Small intestine (tissue), 7 donors: ENCODE measurements around the gene UBE2N. TPM values are rescaled to one million over a fixed set of nuclear protein-coding genes. Genes with fewer than 3 reads are reported as not detected.

Experiments
- DNase-seq, 2 donors: peaks; one replicate each; pipeline versions ENCODE4 v3.0.0 to v3.0.0-alpha.2; 2013
- FAIRE-seq: peaks from 2 replicates; lab custom pipeline; 2012; peaks lifted over from hg19 to GRCh38; lab: Jason Lieb, UNC
- H3K27ac ChIP-seq, 3 donors: one replicate each; pipeline ENCODE4 v1.5.1; 2013; ENCODE audit warnings: low read length in 2 of 3, mild to moderate bottlenecking in 2 of 3, control low read depth in 1 of 3, inconsistent platforms in 1 of 3, low read depth in 1 of 3, moderate library complexity in 1 of 3
- H3K27me3 ChIP-seq, 3 donors: one replicate each; pipeline ENCODE4 v1.6.1; 2013; ENCODE audit warnings: low read length in 3 of 3, inconsistent platforms in 1 of 3; ENCODE audit not compliant: control insufficient read depth in 3 of 3, insufficient read depth in 3 of 3
- H3K36me3 ChIP-seq, 3 donors: one replicate each; pipeline ENCODE4 v1.6.1; 2013; ENCODE audit warnings: low read length in 3 of 3, inconsistent platforms in 1 of 3, low read depth in 1 of 3, mild to moderate bottlenecking in 1 of 3, moderate library complexity in 1 of 3; ENCODE audit not compliant: control insufficient read depth in 3 of 3, insufficient read depth in 2 of 3
- H3K4me1 ChIP-seq, 3 donors: one replicate each; pipeline ENCODE4 v1.6.1; 2013; ENCODE audit warnings: low read length in 2 of 3, inconsistent platforms in 1 of 3, low read depth in 1 of 3, mild to moderate bottlenecking in 1 of 3, moderate library complexity in 1 of 3; ENCODE audit not compliant: control insufficient read depth in 3 of 3, insufficient read depth in 2 of 3
- H3K4me3 ChIP-seq, 3 donors: one replicate each; pipeline ENCODE4 v1.5.1; 2013; ENCODE audit warnings: low read length in 3 of 3, control low read depth in 1 of 3, inconsistent platforms in 1 of 3, low read depth in 1 of 3, mild to moderate bottlenecking in 1 of 3, moderate library complexity in 1 of 3
- H3K9me3 ChIP-seq, 2 donors: one replicate each; pipeline ENCODE4 v1.6.1; 2013; ENCODE audit warnings: low read depth in 1 of 2, low read length in 1 of 2; ENCODE audit not compliant: control insufficient read depth in 2 of 2, insufficient read depth in 1 of 2
- WGBS, 3 donors: extraction: QIAGEN DNeasy Blood & Tissue Kit; methylation state at CpG; one replicate each; pipeline ENCODE4 v1.1.7; 2013; 5-methylcytosine and 5-hydroxymethylcytosine counted together
- polyA plus RNA-seq, 4 donors: library from polyadenylated mRNA; stranded (reverse) in 3 of 4; unstranded in 1 of 4; fragments of 200-250 nt in 3 of 4; fragments of 120-200 nt in 1 of 4; gene quantifications; one replicate each; pipeline versions ENCODE4 v1.2.1 to v1.2.3, GENCODE V29; 2013
- donor health status: healthy with polysubstance abuse.
- donor health status: control.
- donor health status: control.
- donor health status: Bipolar disorder and iron deficiency.
- donor health status: healthy.

Gene UBE2N
- polyA plus RNA-seq, 4 donors = 47.0 to 87.8 (median 59.9) TPM

DNA sequence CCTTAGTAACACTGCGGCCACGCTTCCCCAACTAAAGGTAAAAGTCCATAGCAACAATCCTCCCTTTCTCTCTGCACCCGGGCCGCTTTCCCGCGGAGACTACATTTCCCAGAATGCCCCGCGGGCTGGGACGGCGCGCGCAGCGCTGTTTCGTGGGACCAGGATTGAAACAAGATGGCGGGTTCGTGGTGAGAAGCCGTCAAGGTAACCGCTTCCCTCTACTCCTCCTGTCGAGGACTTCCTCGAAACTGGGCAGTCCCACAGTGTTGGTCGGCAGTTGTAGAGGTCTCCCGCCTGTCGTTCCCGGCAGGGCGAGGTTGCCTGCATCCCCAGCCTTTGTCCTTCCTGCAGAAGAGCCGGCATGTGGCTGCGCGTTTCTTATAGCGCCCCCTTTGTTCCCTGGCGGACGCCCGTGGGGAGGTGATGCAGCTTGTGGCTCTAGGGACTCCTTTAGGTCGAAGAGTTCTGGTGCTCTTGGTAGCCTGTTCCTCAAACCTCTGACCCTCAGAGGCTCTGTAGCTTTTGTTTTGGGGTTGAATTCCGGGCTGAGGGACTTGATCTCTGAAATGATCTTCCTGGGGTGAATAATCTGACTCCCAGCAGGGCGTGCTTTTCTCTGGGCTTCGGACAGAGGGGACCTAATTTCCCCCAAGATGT, 25.7 kb upstream of the UBE2N start, which contains the start of gene MRPL42:
MRPL42 (plus strand) TSS at position 164 of the 657 bp plus-strand sequence. CDS start 1,772 bp downstream, outside the sequence.
- 0 to 1% (median 0%) methylated on average over 35 to 36 of the region's 36 CpGs for WGBS, 3 donors
- peak within 1 kb of the TSS; percentile 45 to 89 (median 70) for H3K4me3 ChIP-seq
- peak; percentile 91 to 98 for DNase-seq
- no peaks in the 10 kb centered on the region for H3K9me3 ChIP-seq
- H3K4me1 ChIP-seq = peaks cover 0 to 12% (median 0%) of the 10 kb centered on the region in 3 donors
- FAIRE-seq = no peak
- H3K36me3 ChIP-seq = peaks cover 0 to 14% (median 0%) of the 10 kb centered on the region in 3 donors
- H3K27ac ChIP-seq = peak within 1 kb of the TSS; percentile 90 to 93 (median 92)
- H3K27me3 ChIP-seq = no peaks in the 10 kb centered on the region

DNA sequence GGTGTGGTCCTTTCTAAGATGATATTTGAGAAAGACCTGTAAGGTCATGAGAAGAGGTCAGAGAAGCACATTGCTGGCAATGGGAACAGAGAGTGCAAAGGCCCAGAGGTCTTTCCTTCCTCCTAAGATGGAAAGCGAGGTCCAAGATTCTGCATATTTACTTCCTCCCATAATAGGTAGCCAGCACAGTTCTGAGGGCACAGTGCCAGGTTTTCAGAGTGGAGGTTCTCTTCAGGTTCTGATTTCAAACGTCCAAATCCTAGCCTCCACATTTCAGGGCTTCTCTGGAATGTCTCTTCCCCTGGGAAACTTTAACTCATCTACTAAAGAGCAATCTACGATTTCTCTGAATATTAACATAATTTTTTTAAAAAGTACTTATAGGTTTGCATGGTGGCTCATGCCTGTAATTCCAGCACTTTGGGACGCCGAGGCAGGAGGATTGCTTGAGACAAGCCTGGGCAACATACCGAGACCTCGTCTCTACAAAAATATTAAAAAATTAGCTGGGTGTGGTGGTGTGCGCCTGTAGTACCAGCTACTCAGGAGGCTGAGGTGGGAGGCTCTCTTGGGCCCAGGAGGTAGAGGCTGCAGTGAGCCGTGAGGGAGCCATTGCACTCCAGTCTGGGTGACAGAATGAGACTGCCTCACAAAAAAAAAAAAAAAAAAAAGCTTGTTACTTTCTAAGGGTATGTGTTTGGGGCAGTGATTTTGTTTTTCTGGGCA, 25.0 kb upstream of the UBE2N start:
- Histone ChIP-seq H3K36me3 (peaks cover 0 to 10% (median 0%) of the 10 kb centered on the region in 3 donors), H3K4me1 (peaks cover 0 to 12% (median 0%) of the 10 kb centered on the region in 3 donors), H3K9me3 (no peaks in the 10 kb centered on the region), H3K27me3 (no peaks in the 10 kb centered on the region), H3K27ac (no peak overlapping the region), H3K4me3 (peak overlapping the region in 1 of 3 donors; percentile 70)
- WGBS, 3 donors = 85 to 92% (median 88%) methylated on average over 9 of the region's 9 CpGs
- no peak for DNase-seq
- no peak for FAIRE-seq

DNA sequence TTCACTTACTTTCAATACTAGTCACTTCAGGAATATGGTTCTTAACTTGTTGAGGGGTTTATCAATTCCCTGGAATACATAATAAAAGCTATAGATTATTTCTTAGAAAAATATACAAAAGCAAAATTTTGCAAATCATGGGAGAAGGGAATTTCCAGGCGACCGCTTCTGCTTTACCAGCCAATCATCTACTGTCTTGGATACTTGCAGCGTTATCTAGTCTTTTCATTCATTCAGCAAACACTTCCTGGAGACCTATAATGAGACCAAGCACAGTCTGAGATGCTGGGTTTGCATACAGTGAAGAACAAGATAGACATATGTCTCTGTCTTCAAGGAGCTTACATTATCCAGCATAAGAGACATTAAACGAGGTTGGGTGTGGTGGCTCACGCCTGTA, 24.1 kb upstream of the UBE2N start:
- FAIRE-seq (no peak), DNase-seq (no peak)
- 90 to 95% (median 94%) methylated on average over 5 of the region's 5 CpGs for WGBS, 3 donors
- Histone ChIP-seq H3K27ac (no peak overlapping the region), H3K36me3 (peaks cover 0 to 5% (median 0%) of the 10 kb centered on the region in 3 donors), H3K4me3 (no peak overlapping the region), H3K27me3 (no peaks in the 10 kb centered on the region), H3K9me3 (no peaks in the 10 kb centered on the region), H3K4me1 (peaks cover 0 to 12% (median 0%) of the 10 kb centered on the region in 3 donors)

DNA sequence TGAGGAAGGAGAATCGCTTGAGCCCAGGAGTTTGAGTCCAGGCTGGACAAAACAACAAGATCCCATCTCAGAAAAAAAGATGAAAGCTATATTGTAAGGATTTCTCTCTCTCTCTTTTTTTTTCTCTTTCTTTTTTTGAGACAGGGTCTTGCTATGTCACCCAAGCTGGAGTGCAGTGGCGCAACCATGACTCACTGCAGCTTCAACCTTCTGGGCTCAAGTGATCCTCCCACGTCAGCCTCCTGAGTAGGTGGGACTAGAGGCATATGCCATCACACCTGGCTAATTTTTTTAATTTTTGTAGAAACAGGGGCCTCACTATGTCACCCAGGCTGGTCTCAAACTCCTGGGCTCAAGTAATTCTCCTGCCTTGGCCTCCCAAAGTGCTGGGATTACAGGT, 19.8 kb upstream of the UBE2N start:
- no peak for FAIRE-seq
- no peaks in the 10 kb centered on the region for H3K36me3 ChIP-seq

DNA sequence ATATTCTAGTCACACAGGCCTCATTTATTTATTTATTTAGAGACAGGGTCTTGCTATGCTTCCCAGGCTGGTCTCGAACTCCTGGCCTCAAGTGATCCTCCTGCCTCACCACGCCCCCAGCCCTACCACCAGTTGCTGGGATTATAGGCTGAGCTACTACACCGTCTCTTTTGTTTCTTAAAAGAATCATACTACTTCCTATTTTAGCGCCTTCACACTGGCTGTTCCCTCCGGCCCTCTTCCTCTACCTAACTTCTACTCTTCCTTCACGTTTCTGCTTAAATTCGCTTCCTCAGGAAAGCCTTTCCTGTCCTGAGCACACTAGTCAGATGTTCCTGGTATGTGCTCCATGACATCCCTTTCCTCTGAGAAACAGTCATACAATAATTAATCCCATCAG, 19.2 kb upstream of the UBE2N start:
- FAIRE-seq (no peak), DNase-seq (no peak)
- no peak overlapping the region for H3K27ac ChIP-seq
- no peaks in the 10 kb centered on the region for H3K27me3 ChIP-seq
- 78 to 91% (median 87%) methylated on average over 7 of the region's 7 CpGs for WGBS, 3 donors
- H3K36me3 ChIP-seq = no peaks in the 10 kb centered on the region
- no peak overlapping the region for H3K4me3 ChIP-seq
- H3K9me3 ChIP-seq = no peaks in the 10 kb centered on the region
- no peaks in the 10 kb centered on the region for H3K4me1 ChIP-seq

More for the DNA sequence above, 19.8 kb upstream of the UBE2N start:
- Histone ChIP-seq H3K4me1 (no peaks in the 10 kb centered on the region), H3K27ac (no peak overlapping the region), H3K9me3 (no peaks in the 10 kb centered on the region), H3K4me3 (no peak overlapping the region), H3K27me3 (no peaks in the 10 kb centered on the region)
- DNase-seq = no peak
- WGBS, 3 donors = 86 to 92% (median 91%) methylated on average over 3 of the region's 3 CpGs

DNA sequence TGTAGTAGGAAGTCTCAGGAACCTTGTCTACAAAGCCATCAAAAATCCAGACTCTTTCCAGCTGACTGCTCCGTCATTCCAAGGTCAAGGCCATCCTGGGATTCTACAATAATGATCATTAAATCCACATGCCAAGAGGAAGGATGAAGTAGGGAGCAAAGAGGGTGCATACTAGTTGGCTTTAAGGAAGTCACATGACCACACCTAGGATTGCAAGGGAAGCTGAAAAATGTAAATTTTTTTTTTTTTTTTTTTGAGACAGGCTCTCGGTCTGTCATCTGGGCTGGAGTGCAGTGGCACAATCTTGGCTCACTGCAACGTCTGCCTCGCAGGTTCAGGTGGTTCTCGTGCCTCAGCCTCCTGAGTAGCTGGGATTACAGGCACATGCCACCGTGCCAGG, 18.3 kb upstream of the UBE2N start:
- DNase-seq = no peak
- FAIRE-seq = no peak

DNA sequence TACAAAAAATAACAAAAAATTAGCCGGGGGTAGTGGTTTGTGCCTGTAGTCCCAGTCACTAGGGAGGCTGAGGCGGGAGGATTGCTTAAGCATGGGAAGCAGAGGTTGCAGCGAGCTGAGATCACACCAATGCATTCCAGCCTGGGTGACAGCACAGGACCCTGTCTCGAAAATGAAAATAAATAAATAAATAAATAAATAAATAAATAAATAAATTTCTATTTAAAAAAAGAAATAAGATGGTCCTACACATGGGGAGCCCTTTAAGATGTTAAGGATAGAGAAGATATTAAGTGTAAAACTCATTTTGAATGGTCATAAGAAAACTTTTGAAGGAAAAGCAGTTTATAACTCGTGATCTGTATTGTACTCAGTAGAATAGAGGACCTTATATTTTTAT, 17.4 kb upstream of the UBE2N start:
- no peaks in the 10 kb centered on the region for H3K27me3 ChIP-seq
- H3K4me3 ChIP-seq = no peak overlapping the region
- FAIRE-seq (no peak), DNase-seq (no peak)
- H3K4me1 ChIP-seq = no peaks in the 10 kb centered on the region
- no peaks in the 10 kb centered on the region for H3K9me3 ChIP-seq
- H3K36me3 ChIP-seq = no peaks in the 10 kb centered on the region
- no peak overlapping the region for H3K27ac ChIP-seq
- 92 to 95% (median 95%) methylated on average over 5 of the region's 5 CpGs for WGBS, 3 donors

More for the DNA sequence above, 18.3 kb upstream of the UBE2N start:
- no peaks in the 10 kb centered on the region for H3K9me3 ChIP-seq
- no peaks in the 10 kb centered on the region for H3K4me1 ChIP-seq
- no peak overlapping the region for H3K27ac ChIP-seq
- WGBS, 3 donors = 68 to 78% (median 75%) methylated on average over 6 of the region's 6 CpGs
- H3K4me3 ChIP-seq = no peak overlapping the region
- no peaks in the 10 kb centered on the region for H3K27me3 ChIP-seq
- no peaks in the 10 kb centered on the region for H3K36me3 ChIP-seq

DNA sequence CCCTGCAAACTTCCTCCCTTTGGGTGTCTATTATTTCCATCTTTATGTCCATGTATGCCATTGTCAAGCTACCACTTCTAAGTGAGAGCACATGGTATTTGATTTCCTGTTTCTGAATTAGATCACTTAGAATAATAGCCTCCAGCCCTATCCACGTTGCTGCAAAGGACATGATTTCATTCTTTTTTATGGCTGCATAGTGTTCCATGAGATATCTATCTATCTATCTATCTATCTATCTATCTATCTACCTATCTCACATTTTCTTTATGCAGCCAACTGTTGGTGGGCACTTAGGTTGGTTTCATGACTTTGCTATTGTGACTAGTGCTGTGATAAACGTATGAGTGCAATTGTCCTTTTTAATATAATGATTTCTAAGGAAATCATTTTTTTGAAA, 14.3 kb upstream of the UBE2N start:
- H3K4me3 ChIP-seq = no peak overlapping the region
- no peaks in the 10 kb centered on the region for H3K36me3 ChIP-seq
- no peak overlapping the region for H3K27ac ChIP-seq
- DNase-seq (no peak), FAIRE-seq (no peak)
- H3K4me1 ChIP-seq = no peaks in the 10 kb centered on the region
- H3K27me3 ChIP-seq = no peaks in the 10 kb centered on the region
- no peaks in the 10 kb centered on the region for H3K9me3 ChIP-seq
- 71 to 80% (median 77%) methylated on average over 2 of the region's 2 CpGs for WGBS, 3 donors
